ENCODE data around the gene PRKN. TPM values are rescaled to one million over a fixed set of nuclear protein-coding genes. Genes with fewer than 3 reads are reported as not detected.
"Not testable (repeated sequence)": the region's sequence is repeated elsewhere in the genome, so short reads cannot be mapped to it uniquely, and the experiment has no call there.

The PRKN gene
- total and polyA plus RNA-seq, 8 donors: 0.82 to 7.2 (median 2.9) TPM

DNA sequence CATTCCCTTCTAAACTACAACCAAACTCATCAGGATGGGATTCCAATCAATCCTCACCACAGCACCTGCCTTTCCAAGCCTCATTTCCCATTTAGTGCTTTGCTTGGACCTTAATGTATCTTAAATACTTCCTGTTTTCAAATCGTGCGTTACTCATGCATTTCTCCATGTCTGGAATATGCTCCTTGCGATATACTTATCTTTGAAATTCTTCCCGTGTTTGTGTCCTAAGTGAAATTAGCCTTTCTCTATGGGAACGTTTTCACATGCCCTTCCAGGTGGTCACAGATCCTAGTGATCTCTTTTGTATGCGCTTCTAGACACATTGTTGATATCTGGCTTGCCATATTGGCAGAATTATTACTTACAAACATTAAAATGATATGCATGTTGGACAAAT lies 833.1 kb downstream of the PRKN start:
- peak in 1 of 4 donors; percentile 40 for ATAC-seq
- no peak for DNase-seq
- H3K4me1 ChIP-seq: peaks cover 0 to 4% (median 0%) of the 10 kb centered on the region in 3 donors
- H3K27ac ChIP-seq: no peak overlapping the region
- FAIRE-seq: no peak
- no peaks in the 10 kb centered on the region for H3K27me3 ChIP-seq
- no peak overlapping the region for H3K4me3 ChIP-seq
- TF ChIP-seq, protein P1, sequence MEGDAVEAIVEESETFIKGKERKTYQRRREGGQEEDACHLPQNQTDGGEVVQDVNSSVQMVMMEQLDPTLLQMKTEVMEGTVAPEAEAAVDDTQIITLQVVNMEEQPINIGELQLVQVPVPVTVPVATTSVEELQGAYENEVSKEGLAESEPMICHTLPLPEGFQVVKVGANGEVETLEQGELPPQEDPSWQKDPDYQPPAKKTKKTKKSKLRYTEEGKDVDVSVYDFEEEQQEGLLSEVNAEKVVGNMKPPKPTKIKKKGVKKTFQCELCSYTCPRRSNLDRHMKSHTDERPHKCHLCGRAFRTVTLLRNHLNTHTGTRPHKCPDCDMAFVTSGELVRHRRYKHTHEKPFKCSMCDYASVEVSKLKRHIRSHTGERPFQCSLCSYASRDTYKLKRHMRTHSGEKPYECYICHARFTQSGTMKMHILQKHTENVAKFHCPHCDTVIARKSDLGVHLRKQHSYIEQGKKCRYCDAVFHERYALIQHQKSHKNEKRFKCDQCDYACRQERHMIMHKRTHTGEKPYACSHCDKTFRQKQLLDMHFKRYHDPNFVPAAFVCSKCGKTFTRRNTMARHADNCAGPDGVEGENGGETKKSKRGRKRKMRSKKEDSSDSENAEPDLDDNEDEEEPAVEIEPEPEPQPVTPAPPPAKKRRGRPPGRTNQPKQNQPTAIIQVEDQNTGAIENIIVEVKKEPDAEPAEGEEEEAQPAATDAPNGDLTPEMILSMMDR (IDR thresholded peaks at IDR 0.05): no peak
- no peaks in the 10 kb centered on the region for H3K9me3 ChIP-seq
- WGBS, 2 donors: 31 to 40% methylated on average over 6 of the region's 6 CpGs
- intact Hi-C loops (cut with DNase I): no loop called here
- no peaks in the 10 kb centered on the region for H3K36me3 ChIP-seq

DNA sequence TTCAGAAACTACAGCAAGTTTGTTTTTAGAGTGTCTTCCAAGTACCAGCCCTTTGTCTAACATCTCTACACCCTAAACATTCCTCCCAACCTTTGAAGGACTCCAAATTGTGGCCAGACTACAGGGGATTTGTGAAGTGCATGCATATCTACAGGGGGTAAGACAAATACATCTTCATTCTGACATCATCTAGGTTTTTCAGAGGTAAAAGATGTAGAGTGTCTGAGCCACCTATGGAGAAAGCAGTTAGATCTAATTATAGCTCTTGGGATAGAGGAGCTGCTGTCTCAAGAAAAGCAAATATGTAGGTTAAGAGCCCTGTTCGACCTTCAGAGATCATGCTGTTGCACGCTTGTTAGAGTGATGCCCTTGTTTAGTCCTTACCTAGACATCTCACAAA lies 836.0 kb downstream of the PRKN start:
- H3K9me3 ChIP-seq: no peaks in the 10 kb centered on the region
- TF ChIP-seq, protein P1 (IDR thresholded peaks at IDR 0.05): no peak
- peaks cover 0 to 4% (median 0%) of the 10 kb centered on the region in 3 donors for H3K4me1 ChIP-seq
- 59 to 65% methylated on average over 2 of the region's 2 CpGs for WGBS, 2 donors
- FAIRE-seq (no peak), DNase-seq (no peak), ATAC-seq (no peak)
- H3K27ac ChIP-seq: no peak overlapping the region
- intact Hi-C loops (cut with DNase I): no loop called here
- H3K36me3 ChIP-seq: no peaks in the 10 kb centered on the region
- H3K4me3 ChIP-seq: no peak overlapping the region
- no peaks in the 10 kb centered on the region for H3K27me3 ChIP-seq

DNA sequence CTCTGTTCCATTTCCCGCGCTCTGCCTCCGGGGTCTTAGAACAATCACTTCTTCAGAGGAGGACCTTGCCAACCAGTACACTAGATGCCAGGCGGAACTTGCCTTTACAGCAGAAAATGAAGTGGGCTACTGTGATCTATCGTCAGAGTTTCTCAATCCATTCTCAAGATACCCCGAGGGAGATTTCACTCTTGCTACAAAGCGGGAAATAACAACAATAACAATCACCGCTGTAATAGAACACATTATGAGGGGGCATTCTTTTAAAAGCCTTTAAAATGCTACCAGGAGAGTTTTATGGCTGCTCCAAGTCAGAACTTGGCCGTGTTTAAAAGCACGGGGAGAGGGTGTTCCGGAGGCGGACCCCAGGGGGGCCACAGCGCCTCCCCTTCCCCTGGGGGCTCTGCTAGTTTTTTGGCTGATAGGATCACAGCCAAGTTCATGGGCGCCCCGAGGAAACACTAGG lies 836.7 kb downstream of the PRKN start:
- no peak overlapping the region for H3K4me3 ChIP-seq
- no peaks in the 10 kb centered on the region for H3K36me3 ChIP-seq
- no peaks in the 10 kb centered on the region for H3K9me3 ChIP-seq
- no peaks in the 10 kb centered on the region for H3K27me3 ChIP-seq
- peaks cover 0 to 4% (median 0%) of the 10 kb centered on the region in 3 donors for H3K4me1 ChIP-seq
- no peak for FAIRE-seq
- TF ChIP-seq, protein P1 (IDR thresholded peaks at IDR 0.05): no peak
- intact Hi-C loops (cut with DNase I): no loop called here
- WGBS, 2 donors: 80 to 82% methylated on average over 15 of the region's 15 CpGs
- ATAC-seq: no peak
- DNase-seq: no peak
- no peak overlapping the region for H3K27ac ChIP-seq

DNA sequence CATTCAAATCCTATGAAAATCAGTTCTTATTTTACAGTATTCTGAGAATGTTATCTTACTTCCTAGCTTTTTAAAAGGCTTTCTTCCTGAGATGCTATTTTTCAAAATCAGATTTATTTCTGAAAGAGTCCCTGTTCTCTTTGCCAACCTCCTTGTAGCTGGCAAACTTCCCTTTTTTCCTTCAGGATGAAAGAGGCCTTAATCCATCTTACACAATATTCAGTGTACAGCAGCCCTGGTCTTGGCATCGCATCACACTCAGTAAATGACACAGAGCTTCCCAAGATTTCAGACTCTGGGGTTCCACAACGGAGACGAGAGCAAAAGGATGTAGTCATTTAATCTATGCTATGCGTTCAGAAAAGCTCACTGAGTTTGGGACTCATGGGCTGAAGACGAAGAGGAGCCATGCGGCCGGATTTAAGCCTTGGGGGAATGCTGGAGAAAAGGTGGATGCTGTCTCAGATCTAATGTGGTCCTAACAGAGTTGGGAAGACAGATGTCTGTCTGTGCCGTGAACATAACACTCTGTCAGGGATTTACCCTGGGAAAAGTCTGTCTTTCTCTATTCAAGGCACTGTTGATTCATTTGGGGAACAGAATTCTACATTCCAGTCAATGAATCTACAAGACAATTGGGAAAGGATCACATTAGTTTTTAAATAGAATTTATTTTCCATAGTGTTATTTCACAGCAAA lies 837.3 kb downstream of the PRKN start:
- no peaks in the 10 kb centered on the region for H3K27me3 ChIP-seq
- WGBS, 2 donors: 79 to 81% methylated on average over 8 of the region's 8 CpGs
- H3K9me3 ChIP-seq: no peaks in the 10 kb centered on the region
- no peak overlapping the region for H3K4me3 ChIP-seq
- TF ChIP-seq, protein P1 (IDR thresholded peaks at IDR 0.05): no peak
- peaks cover 0 to 4% (median 0%) of the 10 kb centered on the region in 3 donors for H3K4me1 ChIP-seq
- H3K36me3 ChIP-seq: no peaks in the 10 kb centered on the region
- ATAC-seq (no peak), DNase-seq (no peak), FAIRE-seq (no peak)
- no peak overlapping the region for H3K27ac ChIP-seq
- intact Hi-C loops (cut with DNase I): no loop called here

DNA sequence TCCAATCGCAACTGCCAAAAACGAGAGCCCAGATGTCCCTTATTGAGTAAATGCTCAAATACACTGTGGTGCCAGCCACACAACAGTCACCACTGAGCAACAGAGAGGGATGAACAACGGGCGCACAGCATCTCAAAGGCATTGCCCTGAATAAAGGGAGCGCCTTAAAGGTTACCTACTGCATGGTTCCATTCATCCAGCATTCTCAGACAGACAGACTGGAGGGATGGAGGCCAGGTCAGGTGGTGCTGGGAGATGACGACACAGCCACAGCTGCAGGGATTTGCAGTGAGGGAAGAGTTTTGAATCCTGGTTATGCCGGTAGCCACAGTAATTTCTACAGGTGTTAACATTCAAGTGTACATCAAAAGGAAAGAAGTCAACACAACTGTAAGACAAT lies 838.2 kb downstream of the PRKN start:
- Histone ChIP-seq H3K4me3 (no peak overlapping the region), H3K4me1 (peaks cover 0 to 3% (median 0%) of the 10 kb centered on the region in 3 donors), H3K9me3 (no peaks in the 10 kb centered on the region), H3K36me3 (no peaks in the 10 kb centered on the region), H3K27me3 (no peaks in the 10 kb centered on the region), H3K27ac (no peak overlapping the region)
- intact Hi-C loops (cut with DNase I): no loop called here
- DNase-seq: no peak
- WGBS, 2 donors: 79 to 84% methylated on average over 7 of the region's 7 CpGs
- ATAC-seq: no peak
- FAIRE-seq: no peak
- TF ChIP-seq, protein P1 (IDR thresholded peaks at IDR 0.05): no peak

DNA sequence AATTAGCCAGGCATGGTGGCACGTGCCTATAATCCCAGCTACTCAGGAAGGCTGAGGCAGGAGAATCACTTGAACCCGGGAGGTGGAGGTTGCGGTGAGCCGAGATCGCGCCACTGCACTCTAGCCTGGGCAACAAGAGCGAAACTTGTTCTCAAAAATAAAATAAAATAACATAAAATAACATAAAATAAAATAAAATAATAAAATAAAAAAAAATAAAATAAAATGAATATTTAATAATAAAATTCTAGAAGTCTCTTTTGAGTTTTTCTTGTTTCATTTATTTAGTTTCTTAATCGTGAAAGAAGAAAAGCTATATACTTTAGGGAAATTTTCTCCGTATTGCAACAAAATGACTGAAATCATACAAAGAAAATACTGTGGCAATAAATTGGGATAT lies 841.0 kb downstream of the PRKN start:
- 96 to 98% methylated on average over 9 of the region's 9 CpGs for WGBS, 2 donors
- H3K4me3 ChIP-seq; H3K27ac ChIP-seq; H3K27me3 ChIP-seq; H3K4me1 ChIP-seq; intact Hi-C loops (cut with DNase I); H3K36me3 ChIP-seq; H3K9me3 ChIP-seq; DNase-seq; ATAC-seq: not testable (repeated sequence)
- FAIRE-seq: peak; percentile 29

Data from pancreas (tissue), 10 donors.